GM12874 (cell line): ENCODE measurements around the gene VIPAS39.

ENCODE experiments used
- CTCF ChIP-seq: IDR thresholded peaks from 2 replicates; pipeline ENCODE4 v1.5.1; 2011; ENCODE audit warnings: low read depth, mild to moderate bottlenecking, control low read depth, low read length, moderate library complexity; ENCODE audit not compliant: insufficient read depth

The VIPAS39 gene

GRCh38 chr14:77457522-77458248, at the start of gene VIPAS39, which contains the start of gene AHSA1:
Gene VIPAS39 (minus strand): TSS chr14:77457601. CDS start chr14:77454102, 3,499 bp downstream.
Gene AHSA1 (plus strand): TSS chr14:77458093. CDS start chr14:77458190, 97 bp downstream.
- no peak for TF ChIP-seq CTCF

DNA sequence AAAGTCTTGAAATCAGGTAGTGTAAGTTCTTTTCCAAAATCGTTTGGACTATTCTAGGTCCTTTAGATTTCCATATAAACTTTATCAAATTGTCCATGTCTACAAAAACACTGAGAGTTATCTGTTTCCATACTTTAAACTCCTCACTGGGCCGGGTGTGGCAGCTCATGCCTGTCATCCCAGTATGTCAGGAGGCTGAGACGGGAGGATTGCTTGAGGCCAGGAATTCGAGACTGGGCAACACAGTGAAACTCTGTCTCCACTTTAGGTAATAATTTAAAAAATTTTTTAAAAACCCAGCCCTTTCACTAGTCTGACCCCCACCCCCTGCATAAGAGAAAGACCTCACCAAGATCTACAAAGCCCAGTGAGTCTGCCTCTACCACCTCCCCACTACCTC, 47.6 kb upstream of the VIPAS39 start:
- TF ChIP-seq CTCF, result no peak

- TF ChIP-seq CTCF, result no peak
Observed at GRCh38 chr14:77503138-77503537, 45.7 kb upstream of the VIPAS39 start.

DNA sequence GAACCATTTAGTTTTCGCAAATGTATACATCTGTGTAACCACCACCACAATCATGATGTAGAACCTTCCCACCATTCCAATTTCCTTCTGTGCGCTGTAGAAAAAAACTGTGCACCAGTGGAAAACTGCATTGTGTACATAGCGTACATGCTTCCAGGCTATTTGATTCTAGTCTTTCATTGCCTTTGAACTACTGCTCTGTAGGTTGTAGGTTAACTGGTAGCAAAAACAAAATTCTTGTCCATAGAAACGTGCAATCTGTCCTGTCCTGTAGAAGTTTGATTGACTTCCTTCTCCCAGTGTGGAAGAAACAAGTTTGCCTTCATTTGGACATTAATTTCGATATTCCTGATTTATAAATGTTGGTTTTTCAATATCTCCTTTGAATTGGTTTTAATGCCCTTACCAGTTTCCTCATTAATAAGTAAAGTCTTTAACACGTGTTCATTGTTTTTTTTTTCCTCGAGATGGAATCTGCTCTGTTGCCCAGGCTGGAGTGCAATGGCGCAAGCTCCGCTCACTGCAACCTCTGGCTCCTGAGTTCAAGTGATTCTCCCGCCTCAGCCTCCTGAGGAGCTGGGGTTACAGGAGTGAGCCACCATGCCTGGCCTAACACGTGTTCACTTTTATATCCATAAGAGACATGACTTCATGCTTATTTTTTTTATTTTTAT, 44.8 kb upstream of the VIPAS39 start:
- TF ChIP-seq CTCF, result no peak

GRCh38 chr14:77498984-77499527, 41.7 kb upstream of the VIPAS39 start:
- TF ChIP-seq CTCF, result no peak

GRCh38 chr14:77498120-77498979, 40.9 kb upstream of the VIPAS39 start, which contains the start of gene ISM2:
Gene ISM2 (minus strand): TSS chr14:77498816. CDS start chr14:77498793, 23 bp downstream.
- TF ChIP-seq CTCF, result no peak
